Lung (tissue), 12 donors: ENCODE measurements around the gene GLB1L3. TPM values are rescaled to one million over a fixed set of nuclear protein-coding genes. Genes with fewer than 3 reads are reported as not detected.

Experiments
- ATAC-seq: fragments of 200-7000 bp; cut with Tn5 transposase; one replicate; pipeline ENCODE4 v1.9.1; 2020; ENCODE audit warnings: moderate number of reproducible peaks; ENCODE audit not compliant: insufficient read depth, low FRiP score
- DNase-seq, 3 donors: peaks; one replicate each; pipeline ENCODE4 v3.0.0-alpha.2; 2013 to 2017
- H3K27ac ChIP-seq, 2 donors: one replicate each; pipeline ENCODE4 v1.5.1; 2013; ENCODE audit warnings: mild to moderate bottlenecking in 2 of 2, moderate library complexity in 2 of 2, control low read depth in 1 of 2, inconsistent platforms in 1 of 2, low read depth in 1 of 2, low read length in 1 of 2
- H3K27me3 ChIP-seq, 3 donors: one replicate each; pipeline ENCODE4 v1.5.1; 2013; ENCODE audit warnings: low read length in 2 of 3; ENCODE audit not compliant: control insufficient read depth in 3 of 3, insufficient read depth in 3 of 3
- H3K36me3 ChIP-seq, 4 donors: one replicate each; pipeline ENCODE4 v1.5.1; 2013; ENCODE audit warnings: low read length in 4 of 4, mild to moderate bottlenecking in 1 of 4, moderate library complexity in 1 of 4; ENCODE audit not compliant: control insufficient read depth in 4 of 4, insufficient read depth in 4 of 4
- H3K4me1 ChIP-seq, 5 donors: one replicate each; pipeline ENCODE4 v1.5.1; 2013; ENCODE audit warnings: low read length in 5 of 5, mild to moderate bottlenecking in 2 of 5, moderate library complexity in 1 of 5; ENCODE audit not compliant: control insufficient read depth in 5 of 5, insufficient read depth in 5 of 5
- H3K4me3 ChIP-seq: one replicate; pipeline ENCODE4 v1.5.1; 2013; ENCODE audit warnings: mild to moderate bottlenecking, control low read depth, moderate library complexity
- H3K9ac ChIP-seq, 2 donors: one replicate each; pipeline ENCODE4 v1.5.1; 2013; ENCODE audit warnings: low read length in 2 of 2, control low read depth in 1 of 2; ENCODE audit not compliant: insufficient read depth in 1 of 2
- H3K9me3 ChIP-seq, 4 donors: one replicate each; pipeline ENCODE4 v1.5.1; 2013; ENCODE audit warnings: low read length in 3 of 4, mild to moderate bottlenecking in 1 of 4, moderate library complexity in 1 of 4; ENCODE audit not compliant: control insufficient read depth in 4 of 4, insufficient read depth in 3 of 4
- WGBS, 2 donors: extraction: QIAGEN DNeasy Blood & Tissue Kit; methylation state at CpG; one replicate each; pipeline ENCODE4 v1.1.7; 2013; 5-methylcytosine and 5-hydroxymethylcytosine counted together
- polyA plus RNA-seq, 2 donors: library from polyadenylated mRNA; stranded (reverse); fragments of 200-250 nt; gene quantifications; one replicate each; pipeline ENCODE4 v1.2.1, GENCODE V29; 2013
- total RNA-seq, 2 donors: library from RNA; depleted of rRNA in 1 of 2; stranded (reverse); fragments of >200 nt in 1 of 2; gene quantifications; one replicate each; pipeline ENCODE4 v1.2.1, GENCODE V29; 2014 to 2021
- TF ChIP-seq, protein P1 (sequence below): IDR thresholded peaks from 2 replicates; pipeline ENCODE4 v1.5.1; 2012; ENCODE audit warnings: mild to moderate bottlenecking; ENCODE audit errors: control extremely low read depth, extremely low read depth
- donor health status: control.
- donor health status: control.
- donor health status: Bipolar disorder and iron deficiency.
- donor health status: healthy.
- donor health status: DM: yes; HTN: yes; CAD: no.

Gene GLB1L3
- total and polyA plus RNA-seq, 4 donors = 0.06 to 0.29 (median 0.18) TPM; not detected in 1

DNA sequence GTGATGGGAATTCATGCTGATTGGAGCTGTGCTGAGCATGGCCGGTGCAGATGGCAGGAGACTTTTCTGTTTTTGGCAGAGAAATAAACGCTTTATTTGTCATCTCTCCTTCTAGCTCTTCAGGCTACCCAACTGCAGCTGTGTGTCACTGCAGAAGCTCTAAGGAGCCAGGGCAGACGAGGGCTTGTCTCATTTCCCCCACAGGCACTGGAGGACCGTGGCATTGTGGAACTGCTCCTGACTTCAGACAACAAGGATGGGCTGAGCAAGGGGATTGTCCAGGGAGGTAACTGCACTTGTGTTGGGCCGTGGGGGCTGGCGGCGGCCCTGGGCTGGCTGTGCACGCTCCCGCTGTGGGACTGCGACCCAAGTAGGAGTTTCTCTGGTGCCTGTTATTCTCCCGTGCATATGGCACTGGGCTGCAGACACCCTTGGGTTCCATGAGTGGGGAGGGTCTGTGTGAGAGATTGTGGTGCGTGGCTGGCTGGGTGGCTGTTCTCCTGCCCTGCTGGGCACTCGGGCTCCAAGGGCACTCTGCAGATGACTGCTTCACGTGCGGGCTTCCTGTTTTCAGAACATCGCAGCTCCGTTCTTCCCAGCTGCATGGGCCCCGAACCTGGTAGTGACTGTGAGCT is 82.8 kb downstream of the GLB1L3 start:
- peak in 1 of 3 donors; percentile 6 for DNase-seq

DNA sequence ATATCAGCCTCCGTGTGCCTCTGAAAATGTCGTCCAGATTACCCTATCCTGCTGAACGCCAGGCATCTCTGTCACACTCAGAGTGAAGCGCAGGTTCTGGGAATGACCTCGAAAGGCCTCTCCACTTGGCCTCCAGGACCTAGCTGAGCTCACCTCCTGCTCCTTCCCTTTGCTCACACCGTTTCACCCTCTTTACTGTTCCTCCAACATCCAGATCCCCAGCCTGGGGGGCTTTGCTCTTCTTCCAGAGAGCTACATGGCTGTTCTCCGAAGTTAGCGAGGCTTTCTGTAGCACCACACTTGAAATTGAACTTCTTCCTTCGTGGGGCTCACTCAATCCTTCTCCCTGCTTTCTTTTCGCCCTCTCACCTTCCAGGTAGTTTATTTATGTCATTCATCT is 83.5 kb downstream of the GLB1L3 start:
- no peak for DNase-seq
- TF ChIP-seq, protein P1, sequence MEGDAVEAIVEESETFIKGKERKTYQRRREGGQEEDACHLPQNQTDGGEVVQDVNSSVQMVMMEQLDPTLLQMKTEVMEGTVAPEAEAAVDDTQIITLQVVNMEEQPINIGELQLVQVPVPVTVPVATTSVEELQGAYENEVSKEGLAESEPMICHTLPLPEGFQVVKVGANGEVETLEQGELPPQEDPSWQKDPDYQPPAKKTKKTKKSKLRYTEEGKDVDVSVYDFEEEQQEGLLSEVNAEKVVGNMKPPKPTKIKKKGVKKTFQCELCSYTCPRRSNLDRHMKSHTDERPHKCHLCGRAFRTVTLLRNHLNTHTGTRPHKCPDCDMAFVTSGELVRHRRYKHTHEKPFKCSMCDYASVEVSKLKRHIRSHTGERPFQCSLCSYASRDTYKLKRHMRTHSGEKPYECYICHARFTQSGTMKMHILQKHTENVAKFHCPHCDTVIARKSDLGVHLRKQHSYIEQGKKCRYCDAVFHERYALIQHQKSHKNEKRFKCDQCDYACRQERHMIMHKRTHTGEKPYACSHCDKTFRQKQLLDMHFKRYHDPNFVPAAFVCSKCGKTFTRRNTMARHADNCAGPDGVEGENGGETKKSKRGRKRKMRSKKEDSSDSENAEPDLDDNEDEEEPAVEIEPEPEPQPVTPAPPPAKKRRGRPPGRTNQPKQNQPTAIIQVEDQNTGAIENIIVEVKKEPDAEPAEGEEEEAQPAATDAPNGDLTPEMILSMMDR = no peak
- Histone ChIP-seq H3K27ac (no peak overlapping the region), H3K4me1 (no peaks in the 10 kb centered on the region), H3K9me3 (no peaks in the 10 kb centered on the region), H3K36me3 (no peaks in the 10 kb centered on the region), H3K27me3 (no peaks in the 10 kb centered on the region), H3K4me3 (no peak overlapping the region), H3K9ac (no peak overlapping the region)
- 84 to 92% methylated on average over 10 of the region's 10 CpGs for WGBS, 2 donors
- no peak for ATAC-seq

More for the DNA sequence above, 82.8 kb downstream of the GLB1L3 start:
- no peak overlapping the region for H3K9ac ChIP-seq
- H3K36me3 ChIP-seq = no peaks in the 10 kb centered on the region
- H3K27me3 ChIP-seq = no peaks in the 10 kb centered on the region
- 86 to 96% methylated on average over 18 of the region's 18 CpGs for WGBS, 2 donors
- no peak for ATAC-seq
- TF ChIP-seq, protein P1 = no peak
- no peak overlapping the region for H3K4me3 ChIP-seq
- no peak overlapping the region for H3K27ac ChIP-seq
- no peaks in the 10 kb centered on the region for H3K4me1 ChIP-seq
- no peaks in the 10 kb centered on the region for H3K9me3 ChIP-seq

DNA sequence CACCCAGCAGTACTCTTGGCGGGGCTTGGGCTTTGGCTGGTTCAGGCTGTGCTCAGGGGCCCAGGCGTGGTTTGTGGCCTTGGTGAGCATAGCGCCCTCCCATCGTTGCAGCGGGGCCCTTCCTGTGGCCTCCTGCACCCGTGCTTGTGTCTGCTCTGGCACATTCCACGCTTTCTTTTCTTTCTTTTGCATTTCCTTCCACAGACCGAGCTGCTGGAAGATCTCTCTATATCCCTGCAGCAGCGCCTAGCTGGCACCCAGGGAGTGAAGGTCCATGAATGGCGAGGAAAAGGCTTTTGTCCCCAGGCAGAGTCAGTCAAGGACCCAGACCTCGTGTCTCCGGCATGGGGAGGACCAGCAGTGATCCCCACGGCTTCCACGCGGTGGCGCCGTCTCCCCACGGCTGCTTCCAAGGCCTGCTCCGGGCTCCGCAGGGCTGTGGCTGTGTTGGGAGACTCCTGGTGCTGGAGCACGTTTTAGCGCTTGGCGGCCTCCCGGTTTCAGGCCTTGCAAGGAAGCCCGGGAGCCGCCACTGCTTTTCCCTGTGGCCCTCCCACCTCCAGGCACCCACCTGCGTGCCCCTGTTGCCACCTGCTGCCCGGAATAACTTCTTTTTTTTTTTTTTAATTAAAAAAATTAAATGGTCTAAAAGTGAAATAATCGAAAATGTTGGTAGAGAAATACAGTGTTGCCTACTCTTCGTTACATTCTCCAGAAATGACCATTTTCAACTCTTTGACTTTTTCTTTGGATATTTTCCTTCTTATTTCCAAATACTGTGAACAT is 84.1 kb downstream of the GLB1L3 start:
- H3K4me1 ChIP-seq = no peaks in the 10 kb centered on the region
- no peak overlapping the region for H3K27ac ChIP-seq
- no peaks in the 10 kb centered on the region for H3K27me3 ChIP-seq
- TF ChIP-seq, protein P1 = peak; percentile 73
- no peaks in the 10 kb centered on the region for H3K9me3 ChIP-seq
- WGBS, 2 donors = 16 to 22% methylated on average over 30 of the region's 30 CpGs
- DNase-seq = peak; percentile 74 to 87 (median 80)
- no peak overlapping the region for H3K4me3 ChIP-seq
- peak; percentile 67 for ATAC-seq
- no peak overlapping the region for H3K9ac ChIP-seq
- H3K36me3 ChIP-seq = no peaks in the 10 kb centered on the region
